Transverse colon (tissue), 4 donors: ENCODE data around the gene PDLIM3.

Experiments
- EP300 ChIP-seq: sonication (generic); formaldehyde crosslinking; IDR thresholded peaks from one replicate; pipeline ENCODE4 v1.6.1; 2017; ENCODE audit warnings: antibody characterized with exemption, low read depth
- POLR2A ChIP-seq: fragments of 450-650 bp; IDR thresholded peaks from one replicate; pipeline ENCODE4 v1.6.1; 2016; ENCODE audit warnings: antibody characterized with exemption, mild to moderate bottlenecking, moderate library complexity
- POLR2AphosphoS5 ChIP-seq, 3 donors: sonication (generic); formaldehyde crosslinking; IDR thresholded peaks; one replicate each; pipeline ENCODE4 v1.6.1; 2016; ENCODE audit warnings: antibody characterized with exemption in 3 of 3
- TF ChIP-seq, protein P1 (sequence below), 5 experiments: fragments of 200-600 bp in 3 of 5; fragments of 450-650 bp in 2 of 5; sonication (generic) in 3 of 5; IDR thresholded peaks; 1 replicate in 2 of 5; 2 replicates in 3 of 5; pipeline ENCODE4 v1.5.1; 2016 to 2017; ENCODE audit warnings: antibody characterized with exemption in 5 of 5, inconsistent platforms in 3 of 5, mild to moderate bottlenecking in 2 of 5, moderate library complexity in 1 of 5

DNA sequence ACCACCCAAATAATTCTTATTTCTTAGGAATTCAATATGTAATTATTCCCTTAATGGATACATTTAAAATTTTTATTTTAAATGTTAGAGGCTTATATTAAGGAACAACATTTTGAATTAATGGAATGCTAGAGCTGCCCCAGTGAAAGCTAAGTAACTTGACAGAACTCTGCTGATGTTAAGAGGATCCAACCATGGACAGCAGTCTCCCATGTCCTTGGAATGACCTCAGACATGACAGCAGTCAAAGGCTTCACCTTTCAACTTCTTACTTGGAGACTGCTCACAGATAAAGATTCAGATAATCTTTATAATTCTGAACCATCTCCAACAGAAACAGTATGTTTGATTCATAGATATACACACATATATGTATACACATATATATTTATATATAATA, 17.2 kb downstream of the PDLIM3 start:
- TF ChIP-seq, protein P1, sequence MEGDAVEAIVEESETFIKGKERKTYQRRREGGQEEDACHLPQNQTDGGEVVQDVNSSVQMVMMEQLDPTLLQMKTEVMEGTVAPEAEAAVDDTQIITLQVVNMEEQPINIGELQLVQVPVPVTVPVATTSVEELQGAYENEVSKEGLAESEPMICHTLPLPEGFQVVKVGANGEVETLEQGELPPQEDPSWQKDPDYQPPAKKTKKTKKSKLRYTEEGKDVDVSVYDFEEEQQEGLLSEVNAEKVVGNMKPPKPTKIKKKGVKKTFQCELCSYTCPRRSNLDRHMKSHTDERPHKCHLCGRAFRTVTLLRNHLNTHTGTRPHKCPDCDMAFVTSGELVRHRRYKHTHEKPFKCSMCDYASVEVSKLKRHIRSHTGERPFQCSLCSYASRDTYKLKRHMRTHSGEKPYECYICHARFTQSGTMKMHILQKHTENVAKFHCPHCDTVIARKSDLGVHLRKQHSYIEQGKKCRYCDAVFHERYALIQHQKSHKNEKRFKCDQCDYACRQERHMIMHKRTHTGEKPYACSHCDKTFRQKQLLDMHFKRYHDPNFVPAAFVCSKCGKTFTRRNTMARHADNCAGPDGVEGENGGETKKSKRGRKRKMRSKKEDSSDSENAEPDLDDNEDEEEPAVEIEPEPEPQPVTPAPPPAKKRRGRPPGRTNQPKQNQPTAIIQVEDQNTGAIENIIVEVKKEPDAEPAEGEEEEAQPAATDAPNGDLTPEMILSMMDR (IDR thresholded peaks at IDR 0.05) = no peak
- no peak for TF ChIP-seq POLR2A
- no peak for TF ChIP-seq POLR2AphosphoS5 (IDR thresholded peaks at IDR 0.05)
- TF ChIP-seq EP300 = no peak
